Tibial artery (tissue), 4 donors: ENCODE measurements around the gene ROR1.

ENCODE experiments used
- DNase-seq, 2 donors: peaks; one replicate each; pipeline ENCODE4 v3.0.0-alpha.2; 2019
- H3K27ac ChIP-seq, 2 donors: fragments of 200-600 bp; sonication (generic) in 1 of 2; 1 replicate in 1 of 2; 2 replicates in 1 of 2; pipeline ENCODE4 v1.5.1; 2018 to 2019; ENCODE audit warnings: mild to moderate bottlenecking in 1 of 2
- H3K27me3 ChIP-seq, 2 donors: fragments of 200-600 bp; sonication (generic) in 1 of 2; one replicate each; pipeline versions ENCODE4 v1.5.1 to v1.6.0; 2016 to 2019
- H3K36me3 ChIP-seq, 3 donors: fragments of 200-600 bp; sonication (generic) in 2 of 3; one replicate each; pipeline ENCODE4 v1.5.1; 2016 to 2019; ENCODE audit warnings: mild to moderate bottlenecking in 2 of 3
- H3K4me1 ChIP-seq, 4 donors: fragments of 200-600 bp; sonication (generic) in 2 of 4; 1 replicate in 3 of 4; 2 replicates in 1 of 4; pipeline ENCODE4 v1.5.1; 2016 to 2019
- H3K4me3 ChIP-seq, 2 donors: fragments of 200-600 bp; sonication (generic) in 1 of 2; 1 replicate in 1 of 2; 2 replicates in 1 of 2; pipeline ENCODE4 v1.5.1; 2018 to 2019; ENCODE audit warnings: mild to moderate bottlenecking in 2 of 2
- H3K9me3 ChIP-seq, 3 donors: fragments of 200-600 bp; sonication (generic) in 1 of 3; one replicate each; pipeline ENCODE4 v1.5.1; 2016 to 2019
- CTCF ChIP-seq, 2 experiments: fragments of 200-600 bp in 1 of 2; fragments of 450-650 bp in 1 of 2; IDR thresholded peaks; one replicate each; pipeline ENCODE4 v1.5.1; 2017 to 2019; ENCODE audit warnings: antibody characterized with exemption in 2 of 2, mild to moderate bottlenecking in 1 of 2, moderate library complexity in 1 of 2
- intact Hi-C: fragments of 100-400 bp; cut with DNase I; formaldehyde crosslinking; loops from one replicate; pipeline ENCODE4 v1.15.0; 2023; ENCODE audit warnings: low total_unique reads

Gene ROR1

GRCh38 chr1:64176659-64177058 lies 402.8 kb downstream of the ROR1 start:
- Histone ChIP-seq H3K27ac (no peak overlapping the region), H3K27me3 (no peaks in the 10 kb centered on the region), H3K4me1 (peaks cover 0 to 28% (median 17%) of the 10 kb centered on the region in 4 donors), H3K4me3 (no peak overlapping the region), H3K36me3 (peaks cover 11 to 22% (median 14%) of the 10 kb centered on the region in 3 donors), H3K9me3 (no peaks in the 10 kb centered on the region)
- no peak for TF ChIP-seq CTCF (IDR thresholded peaks at IDR 0.05)
- intact Hi-C loops, result no loop called here
- no peak for DNase-seq

GRCh38 chr1:64179588-64179987 lies 405.8 kb downstream of the ROR1 start:
- TF ChIP-seq CTCF (IDR thresholded peaks at IDR 0.05), result no peak
- intact Hi-C loops, result no loop called here
- Histone ChIP-seq H3K27ac (no peak overlapping the region), H3K9me3 (no peaks in the 10 kb centered on the region), H3K27me3 (no peaks in the 10 kb centered on the region), H3K4me1 (peaks cover 0 to 8% (median 4%) of the 10 kb centered on the region in 4 donors), H3K36me3 (peaks cover 11 to 22% (median 14%) of the 10 kb centered on the region in 3 donors), H3K4me3 (no peak overlapping the region)
- no peak for DNase-seq

GRCh38 chr1:64182207-64182606 lies 408.4 kb downstream of the ROR1 start:
- H3K9me3 ChIP-seq, result no peaks in the 10 kb centered on the region
- no peak for DNase-seq
- H3K27ac ChIP-seq, result no peak overlapping the region
- peaks cover 0 to 8% (median 4%) of the 10 kb centered on the region in 4 donors for H3K4me1 ChIP-seq
- H3K4me3 ChIP-seq, result no peak overlapping the region
- TF ChIP-seq CTCF (IDR thresholded peaks at IDR 0.05), result no peak
- intact Hi-C loops, result no loop called here
- no peaks in the 10 kb centered on the region for H3K27me3 ChIP-seq
- peaks cover 11 to 14% (median 14%) of the 10 kb centered on the region in 3 donors for H3K36me3 ChIP-seq

- Histone ChIP-seq H3K9me3 (no peaks in the 10 kb centered on the region), H3K4me3 (no peak overlapping the region), H3K27ac (no peak overlapping the region), H3K27me3 (no peaks in the 10 kb centered on the region), H3K4me1 (peaks cover 0 to 8% (median 4%) of the 10 kb centered on the region in 4 donors), H3K36me3 (peaks cover 2% of the 10 kb centered on the region in 3 donors)
- DNase-seq, result no peak
- intact Hi-C loops, result no loop called here
- TF ChIP-seq CTCF (IDR thresholded peaks at IDR 0.05), result no peak
Measured at GRCh38 chr1:64183395-64184002, 409.7 kb downstream of the ROR1 start.

- H3K27ac ChIP-seq, result no peak overlapping the region
- no peak for DNase-seq
- no peaks in the 10 kb centered on the region for H3K36me3 ChIP-seq
- no peak for TF ChIP-seq CTCF (IDR thresholded peaks at IDR 0.05)
- H3K4me1 ChIP-seq, result peaks cover 0 to 8% (median 4%) of the 10 kb centered on the region in 4 donors
- H3K9me3 ChIP-seq, result no peaks in the 10 kb centered on the region
- intact Hi-C loops, result no loop called here
- H3K4me3 ChIP-seq, result no peak overlapping the region
- H3K27me3 ChIP-seq, result no peaks in the 10 kb centered on the region
Measured at GRCh38 chr1:64184003-64184440, 410.2 kb downstream of the ROR1 start.
